HepG2 (cell line): Measurements from ENCODE around the gene GALNT11. TPM values are rescaled to one million over a fixed set of nuclear protein-coding genes. Genes with fewer than 3 reads are reported as not detected.
A peak's percentile ranks its signal among the peaks of the same experiment; 100 is the strongest.

ENCODE experiments used
- HNF4G ChIP-seq, 2 experiments: sonication (generic) in 1 of 2; formaldehyde crosslinking in 1 of 2; IDR thresholded peaks; 2 replicates each; pipeline versions ENCODE4 v1.4.0 to v1.6.1; 2011 to 2020; ENCODE audit warnings: borderline replicate concordance in 2 of 2, low read depth in 2 of 2, mild to moderate bottlenecking in 2 of 2, low read length in 1 of 2, missing genetic modification reagents in 1 of 2, moderate library complexity in 1 of 2
- NFE2L1 ChIP-seq: sonication (generic); formaldehyde crosslinking; IDR thresholded peaks from 2 replicates; pipeline ENCODE4 v1.4.0; 2020; ENCODE audit warnings: missing genetic modification reagents, mild to moderate bottlenecking, borderline replicate concordance
- ONECUT2 ChIP-seq: sonication (generic); formaldehyde crosslinking; IDR thresholded peaks from 2 replicates; pipeline ENCODE4 v1.4.0; 2020; ENCODE audit warnings: missing genetic modification reagents
- PAXIP1 ChIP-seq: sonication (generic); formaldehyde crosslinking; conservative IDR thresholded peaks from 2 replicates; pipeline ENCODE4 v1.4.0; 2020; ENCODE audit warnings: mild to moderate bottlenecking, missing genetic modification reagents, moderate library complexity
- SIN3B ChIP-seq: fragments of 150-350 bp; IDR thresholded peaks from 2 replicates; pipeline ENCODE4 v1.6.1; 2014; ENCODE audit warnings: low read length
- THYN1 ChIP-seq: sonication (generic); formaldehyde crosslinking; IDR thresholded peaks from 2 replicates; pipeline ENCODE4 v1.8.1; 2023; ENCODE audit warnings: low read depth, mild to moderate bottlenecking, moderate library complexity, missing genetic modification reagents, borderline replicate concordance
- TRIM24 ChIP-seq: sonication (generic); formaldehyde crosslinking; IDR thresholded peaks from 2 replicates; pipeline ENCODE4 v1.8.0; 2022; ENCODE audit warnings: mild to moderate bottlenecking, missing genetic modification reagents
- ZMYM4 ChIP-seq: sonication (generic); formaldehyde crosslinking; IDR thresholded peaks from 2 replicates; pipeline ENCODE4 v1.8.1; 2023; ENCODE audit warnings: mild to moderate bottlenecking, missing genetic modification reagents
- ZNF12 ChIP-seq: sonication (generic); formaldehyde crosslinking; IDR thresholded peaks from 2 replicates; pipeline ENCODE4 v1.5.0; 2020; ENCODE audit warnings: missing genetic modification reagents
- ZNF343 ChIP-seq: sonication (generic); formaldehyde crosslinking; IDR thresholded peaks from 2 replicates; pipeline ENCODE4 v1.4.0; 2020; ENCODE audit warnings: mild to moderate bottlenecking, missing genetic modification reagents
- ZNF382 ChIP-seq: sonication (generic); formaldehyde crosslinking; IDR thresholded peaks from 2 replicates; pipeline ENCODE4 v1.5.0; 2020; ENCODE audit warnings: missing genetic modification reagents, mild to moderate bottlenecking, borderline replicate concordance
- ZNF687 ChIP-seq: sonication (generic); formaldehyde crosslinking; IDR thresholded peaks from 2 replicates; pipeline ENCODE4 v1.5.1; 2020; ENCODE audit warnings: mild to moderate bottlenecking, missing genetic modification reagents, moderate library complexity
- polyA plus RNA-seq, 8 experiments: library from polyadenylated mRNA; depleted of rRNA in 3 of 8; stranded (reverse) in 7 of 8; unstranded in 1 of 8; fragments of >200 nt; fragmentation: Illumina TruSeq in 4 of 8; extraction: Trizol in 4 of 8; gene quantifications; 2 replicates each; pipeline versions ENCODE4 v1.2.1 to v1.2.3, GENCODE V29; 2011 to 2016; ENCODE audit warnings: low read depth in 4 of 8, missing spikeins in 1 of 8, mixed read lengths in 1 of 8; ENCODE audit not compliant: insufficient read depth in 1 of 8
- total RNA-seq, 5 experiments: library from RNA; depleted of rRNA; stranded (reverse); fragments of >200 nt; fragmentation: Illumina TruSeq; extraction: Trizol; gene quantifications; 2 replicates each; pipeline ENCODE4 v1.2.3, GENCODE V29; 2016; ENCODE audit warnings: low read depth in 1 of 5
- TF ChIP-seq, protein P1 (sequence below): sonication (generic); formaldehyde crosslinking; IDR thresholded peaks from 2 replicates; pipeline ENCODE4 v1.4.0; 2020; ENCODE audit warnings: low read depth, missing genetic modification reagents
- TF ChIP-seq, protein P2 (sequence below): sonication (generic); formaldehyde crosslinking; IDR thresholded peaks from 2 replicates; pipeline ENCODE4 v1.8.0; 2022; ENCODE audit warnings: low read depth, missing genetic modification reagents
- TF ChIP-seq, protein P3 (sequence below): sonication (generic); formaldehyde crosslinking; IDR thresholded peaks from 2 replicates; pipeline ENCODE4 v1.4.0; 2020; ENCODE audit warnings: missing genetic modification reagents; ENCODE audit errors: not compliant biosample characterization

The GALNT11 gene
- total and polyA plus RNA-seq, 2 of the 13 experiments (the other 11 are each of a cell fraction or from before 2014, with no cell fraction given), result 9.3 to 16.3 TPM

- TF ChIP-seq ZNF687 (CRISPR knock-in tag) (no peak), ZNF382 (CRISPR knock-in tag) (no peak), ZMYM4 (CRISPR knock-in tag) (no peak), ZNF343 (no peak), TRIM24 (CRISPR knock-in tag) (no peak), NFE2L1 (CRISPR knock-in tag) (no peak), PAXIP1 (peak; percentile 69), ONECUT2 (CRISPR knock-in tag) (no peak), ZNF12 (CRISPR knock-in tag) (no peak), HNF4G (IDR thresholded peaks at IDR 0.05; ENCODE audit: borderline replicate concordance, low read depth, low read length) (peak; percentile 90), HNF4G (CRISPR knock-in tag; IDR thresholded peaks at IDR 0.05; ENCODE audit: borderline replicate concordance, low read depth) (0 out of 2 replicates have a peak, but pooled peaks have one; percentile 44), SIN3B (no peak), THYN1 (CRISPR knock-in tag) (no peak)
- TF ChIP-seq, protein P1, sequence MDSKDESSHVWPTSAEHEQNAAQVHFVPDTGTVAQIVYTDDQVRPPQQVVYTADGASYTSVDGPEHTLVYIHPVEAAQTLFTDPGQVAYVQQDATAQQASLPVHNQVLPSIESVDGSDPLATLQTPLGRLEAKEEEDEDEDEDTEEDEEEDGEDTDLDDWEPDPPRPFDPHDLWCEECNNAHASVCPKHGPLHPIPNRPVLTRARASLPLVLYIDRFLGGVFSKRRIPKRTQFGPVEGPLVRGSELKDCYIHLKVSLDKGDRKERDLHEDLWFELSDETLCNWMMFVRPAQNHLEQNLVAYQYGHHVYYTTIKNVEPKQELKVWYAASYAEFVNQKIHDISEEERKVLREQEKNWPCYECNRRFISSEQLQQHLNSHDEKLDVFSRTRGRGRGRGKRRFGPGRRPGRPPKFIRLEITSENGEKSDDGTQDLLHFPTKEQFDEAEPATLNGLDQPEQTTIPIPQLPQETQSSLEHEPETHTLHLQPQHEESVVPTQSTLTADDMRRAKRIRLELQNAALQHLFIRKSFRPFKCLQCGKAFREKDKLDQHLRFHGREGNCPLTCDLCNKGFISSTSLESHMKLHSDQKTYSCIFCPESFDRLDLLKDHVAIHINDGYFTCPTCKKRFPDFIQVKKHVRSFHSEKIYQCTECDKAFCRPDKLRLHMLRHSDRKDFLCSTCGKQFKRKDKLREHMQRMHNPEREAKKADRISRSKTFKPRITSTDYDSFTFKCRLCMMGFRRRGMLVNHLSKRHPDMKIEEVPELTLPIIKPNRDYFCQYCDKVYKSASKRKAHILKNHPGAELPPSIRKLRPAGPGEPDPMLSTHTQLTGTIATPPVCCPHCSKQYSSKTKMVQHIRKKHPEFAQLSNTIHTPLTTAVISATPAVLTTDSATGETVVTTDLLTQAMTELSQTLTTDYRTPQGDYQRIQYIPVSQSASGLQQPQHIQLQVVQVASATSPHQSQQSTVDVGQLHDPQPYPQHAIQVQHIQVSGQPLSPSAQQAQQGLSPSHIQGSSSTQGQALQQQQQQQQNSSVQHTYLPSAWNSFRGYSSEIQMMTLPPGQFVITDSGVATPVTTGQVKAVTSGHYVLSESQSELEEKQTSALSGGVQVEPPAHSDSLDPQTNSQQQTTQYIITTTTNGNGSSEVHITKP (CRISPR knock-in tag), result no peak
- TF ChIP-seq, protein P2, sequence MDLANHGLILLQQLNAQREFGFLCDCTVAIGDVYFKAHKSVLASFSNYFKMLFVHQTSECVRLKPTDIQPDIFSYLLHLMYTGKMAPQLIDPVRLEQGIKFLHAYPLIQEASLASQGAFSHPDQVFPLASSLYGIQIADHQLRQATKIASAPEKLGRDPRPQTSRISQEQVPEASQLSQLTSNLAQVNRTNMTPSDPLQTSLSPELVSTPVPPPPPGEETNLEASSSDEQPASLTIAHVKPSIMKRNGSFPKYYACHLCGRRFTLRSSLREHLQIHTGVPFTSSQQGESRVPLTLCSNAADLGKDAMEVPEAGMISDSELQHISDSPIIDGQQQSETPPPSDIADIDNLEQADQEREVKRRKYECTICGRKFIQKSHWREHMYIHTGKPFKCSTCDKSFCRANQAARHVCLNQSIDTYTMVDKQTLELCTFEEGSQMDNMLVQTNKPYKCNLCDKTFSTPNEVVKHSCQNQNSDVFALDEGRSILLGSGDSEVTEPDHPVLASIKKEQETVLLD (CRISPR knock-in tag), result no peak
- TF ChIP-seq, protein P3, sequence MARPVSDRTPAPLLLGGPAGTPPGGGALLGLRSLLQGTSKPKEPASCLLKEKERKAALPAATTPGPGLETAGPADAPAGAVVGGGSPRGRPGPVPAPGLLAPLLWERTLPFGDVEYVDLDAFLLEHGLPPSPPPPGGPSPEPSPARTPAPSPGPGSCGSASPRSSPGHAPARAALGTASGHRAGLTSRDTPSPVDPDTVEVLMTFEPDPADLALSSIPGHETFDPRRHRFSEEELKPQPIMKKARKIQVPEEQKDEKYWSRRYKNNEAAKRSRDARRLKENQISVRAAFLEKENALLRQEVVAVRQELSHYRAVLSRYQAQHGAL (CRISPR knock-in tag), result no peak
Measured at GRCh38 chr7:152081088-152081487, 55.6 kb downstream of the GALNT11 start (continued).
